Prostate gland (tissue), 2 donors: Measurements from ENCODE around the gene NTRK2. TPM values are rescaled to one million over a fixed set of nuclear protein-coding genes. Genes with fewer than 3 reads are reported as not detected.

ENCODE experiments used
- DNase-seq: peaks from one replicate; pipeline ENCODE4 v3.0.0-alpha.2; 2019; ENCODE audit warnings: low spot score
- H3K27ac ChIP-seq, 2 donors: fragments of 200-600 bp; sonication (generic); 2 replicates each; pipeline ENCODE4 v1.5.1; 2017 to 2019
- H3K27me3 ChIP-seq: fragments of 200-600 bp; sonication (generic); replicated peaks from 2 replicates; pipeline ENCODE4 v1.5.1; 2019; ENCODE audit not compliant: insufficient read depth
- H3K36me3 ChIP-seq, 2 donors: fragments of 200-600 bp; sonication (generic); 1 replicate in 1 of 2; 2 replicates in 1 of 2; pipeline versions ENCODE4 v1.5.1 to v1.8.1; 2017 to 2019
- H3K4me1 ChIP-seq: fragments of 200-600 bp; sonication (generic); replicated peaks from 2 replicates; pipeline ENCODE4 v1.5.1; 2019
- H3K4me3 ChIP-seq, 2 donors: fragments of 200-600 bp; sonication (generic); 2 replicates each; pipeline ENCODE4 v1.5.1; 2017 to 2019
- H3K9me3 ChIP-seq: fragments of 200-600 bp; sonication (generic); 2 replicates; pipeline ENCODE4 v1.5.1; 2017
- CTCF ChIP-seq, 4 experiments: fragments of 200-600 bp in 2 of 4; fragments of 450-650 bp in 2 of 4; sonication (generic) in 2 of 4; IDR thresholded peaks; 1 replicate in 3 of 4; 2 replicates in 1 of 4; pipeline ENCODE4 v1.5.1; 2016 to 2019; ENCODE audit warnings: antibody characterized with exemption in 4 of 4, mild to moderate bottlenecking in 2 of 4, moderate library complexity in 2 of 4
- POLR2A ChIP-seq: fragments of 450-650 bp; IDR thresholded peaks from one replicate; pipeline ENCODE4 v1.6.1; 2016; ENCODE audit warnings: antibody characterized with exemption, mild to moderate bottlenecking
- POLR2AphosphoS5 ChIP-seq: sonication (generic); formaldehyde crosslinking; IDR thresholded peaks from one replicate; pipeline ENCODE4 v1.6.1; 2017; ENCODE audit warnings: antibody characterized with exemption
- WGBS: methylation state at CpG from one replicate; pipeline ENCODE4 v1.1.5; 2018; 5-methylcytosine and 5-hydroxymethylcytosine counted together
- intact Hi-C: fragments of 100-400 bp; cut with DNase I; formaldehyde crosslinking; loops from one replicate; pipeline ENCODE4 v1.14.2; 2022
- total RNA-seq, 2 donors: library from RNA; depleted of rRNA; stranded (reverse); fragments of >200 nt; gene quantifications; one replicate each; pipeline ENCODE4 v1.1.0, GENCODE V29; 2016

Gene NTRK2
- total RNA-seq, 2 donors from 2014 or later: 2.3 to 11.1 TPM

GRCh38 chr9:84748112-84748511, 78.6 kb downstream of the NTRK2 start:
- no peak overlapping the region for H3K4me3 ChIP-seq
- H3K4me1 ChIP-seq: peaks cover 4% of the 10 kb centered on the region
- 50% methylated on average over 2 of the region's 2 CpGs for WGBS
- DNase-seq: no peak
- TF ChIP-seq POLR2A (no peak), CTCF (IDR thresholded peaks at IDR 0.05) (no peak), POLR2AphosphoS5 (no peak)
- H3K9me3 ChIP-seq: no peaks in the 10 kb centered on the region
- H3K27ac ChIP-seq: no peak overlapping the region
- intact Hi-C loops: no loop called here
- H3K36me3 ChIP-seq: no peaks in the 10 kb centered on the region
- no peaks in the 10 kb centered on the region for H3K27me3 ChIP-seq

GRCh38 chr9:84750152-84750865, 80.8 kb downstream of the NTRK2 start:
- Histone ChIP-seq H3K4me3 (no peak overlapping the region), H3K27ac (peak overlapping the region in 1 of 2 donors; percentile 16), H3K36me3 (no peaks in the 10 kb centered on the region), H3K4me1 (peaks cover 4% of the 10 kb centered on the region), H3K9me3 (no peaks in the 10 kb centered on the region), H3K27me3 (no peaks in the 10 kb centered on the region)
- intact Hi-C loops: no loop called here
- 50% methylated on average over 5 of the region's 5 CpGs for WGBS
- TF ChIP-seq CTCF (IDR thresholded peaks at IDR 0.05): no peak
- peak; percentile 81 for TF ChIP-seq POLR2AphosphoS5
- DNase-seq: peak; percentile 74

- WGBS: 54% methylated on average over 3 of the region's 3 CpGs
- DNase-seq: no peak
- H3K4me1 ChIP-seq: no peaks in the 10 kb centered on the region
- H3K4me3 ChIP-seq: no peak overlapping the region
- intact Hi-C loops: no loop called here
- H3K9me3 ChIP-seq: no peaks in the 10 kb centered on the region
- H3K27me3 ChIP-seq: no peaks in the 10 kb centered on the region
- H3K36me3 ChIP-seq: no peaks in the 10 kb centered on the region
- TF ChIP-seq CTCF (IDR thresholded peaks at IDR 0.05) (no peak), POLR2A (no peak), POLR2AphosphoS5 (no peak)
- H3K27ac ChIP-seq: no peak overlapping the region
These were observed 82.4 kb downstream of the NTRK2 start for GRCh38 chr9:84751921-84752320.

- intact Hi-C loops: no loop called here
- DNase-seq: no peak
- TF ChIP-seq POLR2A (no peak), CTCF (IDR thresholded peaks at IDR 0.05) (no peak), POLR2AphosphoS5 (no peak)
- 85% methylated on average over 3 of the region's 3 CpGs for WGBS
- Histone ChIP-seq H3K36me3 (no peaks in the 10 kb centered on the region), H3K27ac (no peak overlapping the region), H3K4me1 (no peaks in the 10 kb centered on the region), H3K27me3 (no peaks in the 10 kb centered on the region), H3K4me3 (no peak overlapping the region), H3K9me3 (no peaks in the 10 kb centered on the region)
These were observed 84.9 kb downstream of the NTRK2 start for GRCh38 chr9:84754461-84754860.

- intact Hi-C loops: no loop called here
These were observed 85.4 kb downstream of the NTRK2 start for GRCh38 chr9:84754881-84755280.

More at GRCh38 chr9:84754881-84755280, 85.4 kb downstream of the NTRK2 start:
- Histone ChIP-seq H3K4me3 (no peak overlapping the region), H3K27ac (no peak overlapping the region), H3K36me3 (no peaks in the 10 kb centered on the region), H3K27me3 (no peaks in the 10 kb centered on the region), H3K9me3 (no peaks in the 10 kb centered on the region), H3K4me1 (no peaks in the 10 kb centered on the region)
- no peak for DNase-seq
- 88% methylated on average over 5 of the region's 5 CpGs for WGBS
- TF ChIP-seq POLR2AphosphoS5 (no peak), CTCF (IDR thresholded peaks at IDR 0.05) (no peak), POLR2A (no peak)
